Prostate gland (tissue), 2 donors: ENCODE results near the gene EPHA2. TPM values are rescaled to one million over a fixed set of nuclear protein-coding genes. Genes with fewer than 3 reads are reported as not detected.

Experiments used
- DNase-seq: peaks from one replicate; pipeline ENCODE4 v3.0.0-alpha.2; 2019; ENCODE audit warnings: low spot score
- H3K27ac ChIP-seq, 2 donors: fragments of 200-600 bp; sonication (generic); 2 replicates each; pipeline ENCODE4 v1.5.1; 2017 to 2019
- H3K27me3 ChIP-seq: fragments of 200-600 bp; sonication (generic); replicated peaks from 2 replicates; pipeline ENCODE4 v1.5.1; 2019; ENCODE audit not compliant: insufficient read depth
- H3K36me3 ChIP-seq, 2 donors: fragments of 200-600 bp; sonication (generic); 1 replicate in 1 of 2; 2 replicates in 1 of 2; pipeline versions ENCODE4 v1.5.1 to v1.8.1; 2017 to 2019
- H3K4me1 ChIP-seq: fragments of 200-600 bp; sonication (generic); replicated peaks from 2 replicates; pipeline ENCODE4 v1.5.1; 2019
- H3K4me3 ChIP-seq, 2 donors: fragments of 200-600 bp; sonication (generic); 2 replicates each; pipeline ENCODE4 v1.5.1; 2017 to 2019
- H3K9me3 ChIP-seq: fragments of 200-600 bp; sonication (generic); 2 replicates; pipeline ENCODE4 v1.5.1; 2017
- CTCF ChIP-seq, 4 experiments: fragments of 200-600 bp in 2 of 4; fragments of 450-650 bp in 2 of 4; sonication (generic) in 2 of 4; IDR thresholded peaks; 1 replicate in 3 of 4; 2 replicates in 1 of 4; pipeline ENCODE4 v1.5.1; 2016 to 2019; ENCODE audit warnings: antibody characterized with exemption in 4 of 4, mild to moderate bottlenecking in 2 of 4, moderate library complexity in 2 of 4
- POLR2A ChIP-seq: fragments of 450-650 bp; IDR thresholded peaks from one replicate; pipeline ENCODE4 v1.6.1; 2016; ENCODE audit warnings: antibody characterized with exemption, mild to moderate bottlenecking
- POLR2AphosphoS5 ChIP-seq: sonication (generic); formaldehyde crosslinking; IDR thresholded peaks from one replicate; pipeline ENCODE4 v1.6.1; 2017; ENCODE audit warnings: antibody characterized with exemption
- WGBS: methylation state at CpG from one replicate; pipeline ENCODE4 v1.1.5; 2018; 5-methylcytosine and 5-hydroxymethylcytosine counted together
- intact Hi-C: fragments of 100-400 bp; cut with DNase I; formaldehyde crosslinking; loops from one replicate; pipeline ENCODE4 v1.14.2; 2022
- total RNA-seq, 2 donors: library from RNA; depleted of rRNA; stranded (reverse); fragments of >200 nt; gene quantifications; one replicate each; pipeline ENCODE4 v1.1.0, GENCODE V29; 2016

Gene EPHA2
- total RNA-seq, 2 donors from 2014 or later, result 14.8 to 17.7 TPM

GRCh38 chr1:16161717-16162116, 5.8 kb upstream of the EPHA2 start:
- no peak for DNase-seq
- no peaks in the 10 kb centered on the region for H3K9me3 ChIP-seq
- no peaks in the 10 kb centered on the region for H3K27me3 ChIP-seq
- no peak for TF ChIP-seq POLR2A
- TF ChIP-seq CTCF (IDR thresholded peaks at IDR 0.05), result no peak
- no peak for TF ChIP-seq POLR2AphosphoS5
- no peaks in the 10 kb centered on the region for H3K4me1 ChIP-seq
- H3K4me3 ChIP-seq, result no peak overlapping the region
- H3K27ac ChIP-seq, result no peak overlapping the region
- 84% methylated on average over 5 of the region's 5 CpGs for WGBS
- intact Hi-C loops, result no loop called here
- no peaks in the 10 kb centered on the region for H3K36me3 ChIP-seq

DNA sequence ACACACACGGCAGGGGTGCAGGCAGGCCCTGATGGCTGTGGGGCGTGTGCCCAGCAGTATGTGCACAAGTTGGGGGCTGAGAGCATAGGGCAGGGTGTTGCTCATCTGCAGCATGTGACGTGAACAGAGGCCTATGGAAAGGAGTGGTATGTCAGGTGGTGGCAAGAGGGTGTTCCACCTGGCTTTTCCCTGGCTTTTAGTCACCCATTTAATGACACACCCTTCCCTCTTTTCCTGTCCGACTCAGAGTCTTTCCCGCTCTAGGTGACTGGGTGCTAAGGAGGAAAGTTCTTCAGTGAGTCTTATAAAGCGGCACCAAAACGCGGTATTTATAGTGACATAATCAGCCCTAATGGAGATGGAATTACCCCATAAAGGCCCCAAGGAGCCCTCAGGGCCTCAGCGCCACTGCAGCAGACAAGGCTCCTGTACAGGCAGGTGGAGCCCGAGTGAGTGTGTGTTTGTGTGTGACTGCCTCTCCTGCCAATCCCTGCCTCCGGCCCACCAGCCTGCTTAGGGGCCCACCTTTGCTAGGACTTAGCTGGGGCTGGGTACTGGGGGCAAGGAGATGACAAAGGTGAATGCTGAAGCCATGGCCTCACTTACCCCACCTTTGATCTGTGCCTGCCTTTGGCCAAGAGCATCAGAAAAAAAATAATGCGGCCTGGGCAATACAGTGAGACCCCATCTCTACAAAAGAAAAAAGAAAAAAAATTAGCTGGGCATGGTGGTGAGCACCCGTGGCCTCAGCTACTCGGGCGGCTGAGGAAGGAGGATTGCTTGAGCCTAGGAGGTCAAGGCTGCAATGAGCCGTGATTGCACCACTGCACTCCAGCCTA, 3.3 kb upstream of the EPHA2 start:
- H3K9me3 ChIP-seq, result no peaks in the 10 kb centered on the region
- 69% methylated on average over 16 of the region's 16 CpGs for WGBS
- intact Hi-C loops, result no loop called here
- no peak overlapping the region for H3K4me3 ChIP-seq
- TF ChIP-seq POLR2A (peak; percentile 24), POLR2AphosphoS5 (no peak)
- H3K27ac ChIP-seq, result no peak overlapping the region
- H3K27me3 ChIP-seq, result no peaks in the 10 kb centered on the region
- no peaks in the 10 kb centered on the region for H3K4me1 ChIP-seq
- no peaks in the 10 kb centered on the region for H3K36me3 ChIP-seq
- DNase-seq, result no peak

DNA sequence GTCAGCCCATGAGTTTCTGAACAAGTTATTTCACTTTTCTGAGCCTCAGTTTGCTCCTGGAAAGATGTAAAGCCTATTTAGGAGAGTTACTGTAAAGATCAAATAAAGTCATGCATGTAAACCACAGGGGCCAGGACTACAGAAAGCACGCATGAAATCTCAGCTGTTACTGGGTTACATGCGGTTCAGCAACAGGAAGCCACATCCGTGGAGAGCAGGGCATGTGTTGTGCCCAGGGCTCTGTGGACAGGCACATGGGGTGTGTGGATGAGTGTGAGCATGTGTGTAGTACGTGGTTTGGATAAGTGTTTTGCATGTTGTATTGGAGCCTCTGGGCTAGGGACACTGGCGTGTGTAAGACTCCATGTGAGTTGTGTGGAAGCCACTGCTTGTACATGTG, 2.2 kb upstream of the EPHA2 start:
- no peaks in the 10 kb centered on the region for H3K27me3 ChIP-seq
- H3K4me3 ChIP-seq, result no peak overlapping the region
- DNase-seq, result no peak
- H3K9me3 ChIP-seq, result no peaks in the 10 kb centered on the region
- H3K36me3 ChIP-seq, result no peaks in the 10 kb centered on the region
- intact Hi-C loops, result no loop called here
- TF ChIP-seq POLR2AphosphoS5 (no peak), POLR2A (no peak), CTCF (IDR thresholded peaks at IDR 0.05) (no peak)
- H3K4me1 ChIP-seq, result no peaks in the 10 kb centered on the region
- no peak overlapping the region for H3K27ac ChIP-seq
- 82% methylated on average over 5 of the region's 5 CpGs for WGBS

DNA sequence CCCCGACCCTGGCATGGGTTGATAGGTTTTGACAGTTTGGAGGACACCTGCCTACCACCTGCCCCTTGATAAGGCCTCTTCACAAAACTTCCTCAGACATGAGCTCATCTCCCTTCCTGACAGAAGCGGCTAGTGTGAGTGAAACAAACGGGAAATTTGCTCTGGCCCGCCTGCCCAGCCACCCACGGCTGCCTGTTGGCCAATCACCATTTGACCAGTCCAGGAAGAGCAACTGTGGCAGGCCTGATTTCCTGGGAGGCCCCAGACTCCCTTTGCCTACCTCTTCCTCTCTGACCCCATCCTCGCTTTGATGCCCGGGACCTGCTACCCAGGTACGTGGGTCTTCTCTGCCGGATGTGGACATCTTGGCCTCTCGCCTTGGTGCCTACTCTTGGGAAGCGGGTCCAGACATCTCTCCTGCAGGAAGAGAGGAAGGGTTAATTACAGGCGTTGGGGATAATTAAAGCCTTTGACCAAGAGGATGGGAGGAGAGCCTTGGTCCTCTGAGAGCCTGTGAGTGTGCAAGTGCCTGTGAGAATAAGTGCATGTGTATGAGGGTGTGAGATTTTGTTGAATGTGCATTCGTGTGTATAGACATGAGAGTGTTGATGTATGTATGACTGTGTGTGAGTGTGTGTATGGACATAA, 1.1 kb upstream of the EPHA2 start:
- no peak for TF ChIP-seq CTCF (IDR thresholded peaks at IDR 0.05)
- TF ChIP-seq POLR2AphosphoS5, result no peak
- no peak for DNase-seq
- 80% methylated on average over 13 of the region's 13 CpGs for WGBS
- Histone ChIP-seq H3K27me3 (no peaks in the 10 kb centered on the region), H3K27ac (peak overlapping the region in 1 of 2 donors; percentile 69), H3K4me1 (no peaks in the 10 kb centered on the region), H3K4me3 (no peak overlapping the region), H3K36me3 (no peaks in the 10 kb centered on the region), H3K9me3 (no peaks in the 10 kb centered on the region)
- intact Hi-C loops, result no loop called here

DNA sequence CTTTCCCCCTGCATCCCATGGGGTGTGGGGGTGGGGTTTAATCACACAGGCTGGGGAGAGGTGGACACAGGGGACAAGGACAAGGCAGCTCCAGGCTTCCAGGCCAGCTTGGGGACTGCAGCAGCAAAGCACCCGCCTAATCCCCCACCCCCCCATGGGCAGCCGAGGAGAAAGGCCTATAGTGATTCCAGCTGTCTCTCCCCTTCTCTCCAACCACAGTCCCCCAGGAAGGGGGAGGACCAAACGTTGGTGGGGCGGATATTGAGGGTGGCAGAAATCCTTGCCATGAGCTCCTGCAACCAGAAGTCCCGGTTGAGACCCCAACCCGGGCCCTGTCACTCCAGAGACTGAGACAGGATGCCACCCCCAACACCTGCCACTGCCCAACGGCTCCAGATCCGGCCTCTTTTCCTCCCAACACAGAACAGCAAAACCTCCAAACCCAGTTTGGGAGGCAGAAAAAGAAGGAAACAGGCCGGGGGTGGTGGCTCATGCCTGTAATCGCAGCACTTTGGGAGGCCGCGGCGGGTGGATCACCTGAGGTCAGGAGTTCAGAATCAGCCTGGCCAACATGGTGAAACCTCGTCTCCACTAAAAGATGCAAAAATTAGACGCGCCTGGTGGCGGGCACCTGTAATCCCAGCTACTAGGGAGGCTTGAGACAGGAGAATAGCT, 1.7 kb downstream of the EPHA2 start:
- Histone ChIP-seq H3K27ac (peak overlapping the region; percentile 69 to 76), H3K4me1 (no peaks in the 10 kb centered on the region), H3K36me3 (no peaks in the 10 kb centered on the region), H3K27me3 (no peaks in the 10 kb centered on the region), H3K4me3 (peak overlapping the region; percentile 43 to 50), H3K9me3 (no peaks in the 10 kb centered on the region)
- 34% methylated on average over 17 of the region's 17 CpGs for WGBS
- TF ChIP-seq POLR2A (no peak), POLR2AphosphoS5 (no peak), CTCF (IDR thresholded peaks at IDR 0.05) (no peak)
- no peak for DNase-seq
- intact Hi-C loops, result loop anchor here (2.0 kb wide), 2 partner anchors 29 to 71 kb away; no protein-coding TSS in a partner anchor
